GM10248 (cell line): Measurements from ENCODE around the gene TRERF1.

ENCODE experiments used
- CTCF ChIA-PET: fragments of 300-600 bp; sonication (Branson Sonifier 250); formaldehyde crosslinking; extraction: SDS; loops from one replicate; lab custom pipeline; 2021; ENCODE audit warnings: antibody characterized with exemption; lab: Yijun Ruan, JAX
- POLR2A ChIA-PET: fragments of 350-650 bp; sonication (Branson Sonifier 250); formaldehyde crosslinking; extraction: SDS; loops from one replicate; lab custom pipeline; 2020; ENCODE audit warnings: antibody characterized with exemption; lab: Yijun Ruan, JAX
- DNase-seq: peaks from one replicate; pipeline ENCODE4 v3.0.0; 2012; ENCODE audit errors: extremely low spot score
- CTCF ChIP-seq: IDR thresholded peaks from 2 replicates; pipeline ENCODE4 v1.5.1; 2012; ENCODE audit warnings: mild to moderate bottlenecking, low read depth; ENCODE audit errors: extremely low read depth, missing control alignments, control extremely low read depth

TRERF1 gene

DNA sequence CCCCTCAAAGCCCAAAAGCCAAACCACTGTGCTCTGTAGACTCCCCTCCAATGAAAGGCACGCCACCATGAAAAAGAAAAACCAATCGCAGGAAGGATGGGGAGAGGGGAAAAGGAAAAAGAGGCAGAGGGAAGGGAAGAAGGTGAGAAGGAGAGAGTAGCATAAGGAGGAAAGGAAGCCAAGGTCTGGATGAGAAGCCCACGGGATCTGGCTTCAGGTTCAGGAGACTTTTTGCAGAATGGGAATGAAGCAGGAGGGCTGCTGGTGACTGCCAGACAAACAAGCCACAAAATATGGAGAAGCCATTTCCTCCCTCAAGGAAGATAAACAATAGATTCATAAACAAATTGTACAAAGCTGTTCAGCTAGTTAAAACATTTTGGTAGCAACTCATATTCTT is 155.1 kb downstream of the TRERF1 start:
- DNase-seq, result no peak
- CTCF ChIA-PET, result interaction anchor here (2.0 to 2.2 kb wide), 2 partner anchors 12 to 251 kb away, joined by 5 to 7 read pairs; no protein-coding TSS in a partner anchor
- no peak for TF ChIP-seq CTCF
- POLR2A ChIA-PET, result no interaction called here

DNA sequence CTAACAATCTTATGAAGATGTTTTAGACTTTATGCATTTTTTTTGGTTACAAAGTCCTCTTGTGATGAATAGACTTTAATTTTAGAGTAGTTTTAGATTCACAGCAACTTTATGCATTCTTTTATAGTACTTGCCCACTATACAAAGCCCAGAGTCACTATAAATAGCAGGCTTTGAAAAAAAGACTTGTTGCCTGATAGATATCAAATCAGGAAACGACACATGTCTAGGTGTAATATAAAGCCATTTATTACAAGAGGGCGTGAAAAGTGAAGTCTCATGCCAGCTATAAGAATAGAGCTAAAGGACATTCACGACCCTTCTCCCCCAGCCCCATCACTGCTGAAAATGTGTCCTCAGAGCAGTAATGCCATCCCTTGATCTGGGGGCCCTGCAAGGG is 156.0 kb downstream of the TRERF1 start:
- CTCF ChIA-PET, result interaction anchor here (2.0 to 2.2 kb wide), 2 partner anchors 13 to 252 kb away, joined by 5 to 7 read pairs; no protein-coding TSS in a partner anchor
- POLR2A ChIA-PET, result no interaction called here

DNA sequence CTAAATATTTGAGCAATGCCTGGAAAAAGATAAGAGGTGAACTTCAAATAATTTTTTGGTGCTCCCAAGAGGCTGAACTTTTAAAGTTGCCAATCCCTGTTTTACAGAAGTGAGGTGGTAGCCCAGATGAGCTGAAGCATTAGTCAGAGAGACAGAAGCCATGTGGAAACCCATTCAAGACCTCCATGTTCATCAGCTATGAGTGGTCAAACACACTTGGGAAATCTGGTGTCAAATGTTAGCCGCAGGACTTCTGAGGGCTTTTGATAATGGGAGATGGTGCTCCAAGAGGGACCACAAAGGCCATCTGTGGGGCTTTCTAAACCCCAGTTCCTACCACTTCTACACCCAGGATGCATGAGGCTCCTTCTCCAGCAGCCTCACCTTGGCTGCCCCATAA is 156.5 kb downstream of the TRERF1 start:
- CTCF ChIA-PET, result interaction anchor here (1.1 to 2.0 kb wide), 3 partner anchors 17 to 253 kb away, joined by 3 to 5 read pairs (median 4); no protein-coding TSS in a partner anchor
- no peak for DNase-seq
- POLR2A ChIA-PET, result no interaction called here
- no peak for TF ChIP-seq CTCF

More for the DNA sequence above, 156.0 kb downstream of the TRERF1 start:
- no peak for DNase-seq
- TF ChIP-seq CTCF, result no peak

DNA sequence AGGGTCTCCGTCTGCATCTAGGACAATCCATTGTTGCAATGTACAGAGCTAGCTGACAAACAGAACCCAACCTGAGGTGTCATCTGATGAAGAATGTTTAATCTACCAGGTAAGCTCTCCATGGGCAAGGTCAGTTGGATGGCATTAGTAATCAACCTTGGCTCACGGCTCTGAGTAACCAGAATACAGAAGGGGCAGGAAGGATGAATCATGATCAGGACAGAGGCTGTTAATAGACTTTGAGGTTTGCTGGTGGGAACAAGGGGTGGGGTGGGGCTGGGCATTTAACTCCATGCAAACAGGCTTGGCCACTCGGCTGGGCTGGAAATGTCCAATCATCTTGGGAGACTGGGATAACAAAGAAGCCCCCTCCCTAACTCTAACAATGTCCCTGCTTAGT is 157.0 kb downstream of the TRERF1 start:
- TF ChIP-seq CTCF, result no peak
- no peak for DNase-seq
- ChIA-PET POLR2A (no interaction called here), CTCF (interaction anchor here (1.1 to 2.1 kb wide), 3 partner anchors 11 to 253 kb away, joined by 3 to 8 read pairs (median 4); no protein-coding TSS in a partner anchor)

GRCh38 chr6:42293386-42293977 is 158.2 kb downstream of the TRERF1 start:
- ChIA-PET POLR2A (no interaction called here), CTCF (interaction anchor here (1.4 to 2.1 kb wide), 3 partner anchors 12 to 254 kb away, joined by 3 to 8 read pairs (median 5); no protein-coding TSS in a partner anchor)
- no peak for DNase-seq
- no peak for TF ChIP-seq CTCF

DNA sequence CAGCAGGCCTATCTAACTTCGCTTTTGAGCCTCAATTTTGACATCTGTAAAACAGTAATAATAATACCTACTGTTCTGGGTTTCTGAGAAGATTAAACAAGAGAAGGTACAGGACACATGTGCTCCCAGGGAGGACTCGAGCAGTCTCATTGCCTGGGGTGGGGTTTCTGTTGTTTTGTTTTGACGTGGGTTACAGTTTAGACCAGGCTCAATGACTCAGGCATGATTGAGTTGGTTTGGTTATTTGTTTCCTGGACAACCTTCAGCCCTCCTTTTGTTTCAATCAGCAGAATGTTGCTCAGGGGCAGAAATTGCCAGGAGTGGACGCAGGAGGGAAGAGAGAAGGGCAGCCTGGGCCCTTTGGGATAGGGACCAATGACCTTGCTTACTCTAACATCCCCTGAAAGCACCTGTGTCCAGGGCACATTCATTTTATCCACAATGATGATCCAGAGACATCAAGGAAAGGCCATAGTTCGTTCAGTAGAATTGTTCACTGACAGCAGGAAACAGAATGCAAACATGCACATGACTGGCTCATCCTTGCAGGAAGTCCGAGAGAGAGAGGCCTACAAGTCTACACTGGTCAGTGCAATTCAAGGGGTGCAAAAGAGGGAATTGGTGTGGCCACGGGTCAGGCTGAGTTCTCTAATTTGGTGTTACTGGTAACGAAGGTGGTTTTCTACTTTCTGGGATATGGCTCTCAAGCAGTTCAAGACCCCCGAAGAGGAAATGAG is 159.6 kb downstream of the TRERF1 start:
- ChIA-PET POLR2A (no interaction called here), CTCF (interaction anchor here (1.4 kb wide), 1 partner anchor 255 kb away, joined by 5 read pairs; no protein-coding TSS in a partner anchor)
- no peak for DNase-seq
- TF ChIP-seq CTCF, result no peak
